Nephron (organoid): ENCODE data around the gene LOXHD1.

Experiments used
- H3K27ac Mint-ChIP-seq, 3 experiments: 2 replicates each; pipeline ENCODE4 v1.8.0; 2020; ENCODE audit warnings: mixed read lengths in 3 of 3, mild to moderate bottlenecking in 2 of 3, moderate library complexity in 1 of 3
- H3K27me3 Mint-ChIP-seq: 2 replicates; pipeline ENCODE4 v1.8.0; 2021; ENCODE audit warnings: low read depth, mild to moderate bottlenecking, moderate library complexity, mixed read lengths
- H3K36me3 Mint-ChIP-seq: 2 replicates; pipeline ENCODE4 v1.8.0; 2020; ENCODE audit warnings: low read depth, mixed read lengths
- H3K4me1 Mint-ChIP-seq: 2 replicates; pipeline ENCODE4 v1.8.0; 2020; ENCODE audit warnings: mixed read lengths
- H3K4me3 Mint-ChIP-seq, 3 experiments: 2 replicates each; pipeline ENCODE4 v1.8.0; 2020; ENCODE audit warnings: mild to moderate bottlenecking in 3 of 3, mixed read lengths in 3 of 3, moderate library complexity in 2 of 3
- H3K9me3 Mint-ChIP-seq: 2 replicates; pipeline ENCODE4 v1.8.0; 2020; ENCODE audit warnings: mixed read lengths
- CTCF ChIP-seq, 3 experiments: fragments of 200-600 bp; sonication (generic); IDR thresholded peaks; one replicate each; pipeline ENCODE4 v1.5.0; 2021; ENCODE audit warnings: antibody characterized with exemption in 3 of 3; ENCODE audit not compliant: unreplicated experiment in 3 of 3

The LOXHD1 gene

DNA sequence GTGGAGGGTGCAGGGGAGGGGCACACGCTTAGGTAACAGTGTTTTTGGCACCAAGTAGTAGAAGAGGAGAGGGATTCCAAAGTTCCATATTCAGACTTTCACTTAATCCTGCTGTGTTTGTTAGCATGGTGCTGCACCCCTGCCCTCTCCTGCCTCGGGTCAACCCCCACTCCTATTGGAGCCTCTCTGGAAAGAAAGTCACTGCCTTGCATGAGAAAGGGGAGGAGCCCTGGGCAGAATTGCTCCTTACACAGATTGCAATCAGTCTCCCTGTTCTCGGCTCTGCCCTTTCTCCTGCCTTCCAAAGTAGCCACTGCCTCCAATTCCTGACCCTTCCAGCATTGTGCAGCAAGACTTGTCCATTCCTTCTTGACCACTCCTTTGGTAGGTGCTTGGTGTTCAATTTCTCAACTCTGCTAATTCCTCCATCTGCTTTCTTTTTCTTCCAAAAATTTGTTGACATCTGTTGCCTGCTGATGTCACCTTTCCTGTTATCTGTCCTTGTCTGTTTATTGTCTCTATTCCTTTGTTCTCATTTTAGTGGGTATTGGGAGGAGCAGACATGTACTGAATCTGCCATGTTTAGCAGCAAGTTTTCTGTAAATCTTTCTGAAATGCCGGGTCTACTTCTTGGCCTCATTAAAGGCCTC is 225.4 kb downstream of the LOXHD1 start:
- no peak overlapping the region for H3K4me3 Mint-ChIP-seq
- TF ChIP-seq CTCF (IDR thresholded peaks at IDR 0.05; ENCODE audit: unreplicated experiment in 3 of 3), result no peak
- peaks cover 28% of the 10 kb centered on the region for H3K4me1 Mint-ChIP-seq
- no peak overlapping the region for H3K27ac Mint-ChIP-seq
- peaks cover 4% of the 10 kb centered on the region for H3K27me3 Mint-ChIP-seq
- H3K36me3 Mint-ChIP-seq, result peaks cover 13% of the 10 kb centered on the region
- no peaks in the 10 kb centered on the region for H3K9me3 Mint-ChIP-seq

DNA sequence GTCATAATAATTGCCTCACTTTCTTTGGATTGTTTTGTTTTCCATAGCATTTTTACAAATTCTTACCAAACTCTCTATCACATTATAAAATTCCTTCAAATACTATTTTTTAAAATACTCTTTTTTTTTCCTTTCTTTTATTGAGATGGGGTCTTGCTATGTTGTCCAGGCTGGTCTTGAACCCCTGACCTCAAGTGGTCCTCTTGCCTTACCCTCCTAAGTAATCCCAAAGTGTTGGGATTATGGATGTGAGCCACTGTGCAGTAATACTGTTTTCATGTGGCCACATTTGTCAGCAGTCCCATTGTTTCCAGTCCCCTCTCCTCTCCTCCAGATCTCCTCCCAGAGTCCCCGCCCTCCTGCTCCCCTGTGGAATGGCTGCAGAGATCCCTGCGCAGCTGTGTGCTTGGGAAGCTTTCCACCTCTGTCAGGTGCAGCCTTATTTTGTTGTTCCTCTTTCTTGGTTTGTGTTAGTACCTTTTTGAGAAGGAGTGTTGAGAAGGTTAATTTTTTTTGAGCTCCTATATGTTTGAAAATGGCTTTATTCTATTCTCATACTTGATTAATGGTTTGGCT is 227.3 kb downstream of the LOXHD1 start:
- TF ChIP-seq CTCF (IDR thresholded peaks at IDR 0.05; ENCODE audit: unreplicated experiment in 3 of 3), result no peak
- Mint-ChIP-seq H3K27ac (no peak overlapping the region), H3K4me1 (peaks cover 42% of the 10 kb centered on the region), H3K4me3 (no peak overlapping the region), H3K27me3 (peaks cover 4% of the 10 kb centered on the region), H3K36me3 (peaks cover 7% of the 10 kb centered on the region), H3K9me3 (no peaks in the 10 kb centered on the region)

GRCh38 chr18:46429130-46429529 is 227.9 kb downstream of the LOXHD1 start:
- H3K27me3 Mint-ChIP-seq, result peaks cover 4% of the 10 kb centered on the region
- peaks cover 48% of the 10 kb centered on the region for H3K4me1 Mint-ChIP-seq
- H3K4me3 Mint-ChIP-seq, result no peak overlapping the region
- no peak for TF ChIP-seq CTCF (IDR thresholded peaks at IDR 0.05; ENCODE audit: unreplicated experiment in 3 of 3)
- peaks cover 4% of the 10 kb centered on the region for H3K36me3 Mint-ChIP-seq
- no peak overlapping the region for H3K27ac Mint-ChIP-seq
- H3K9me3 Mint-ChIP-seq, result no peaks in the 10 kb centered on the region

- TF ChIP-seq CTCF (IDR thresholded peaks at IDR 0.05; ENCODE audit: unreplicated experiment in 3 of 3), result no peak
- H3K9me3 Mint-ChIP-seq, result no peaks in the 10 kb centered on the region
- H3K27me3 Mint-ChIP-seq, result peaks cover 4% of the 10 kb centered on the region
- H3K4me3 Mint-ChIP-seq, result no peak overlapping the region
- no peaks in the 10 kb centered on the region for H3K36me3 Mint-ChIP-seq
- no peak overlapping the region for H3K27ac Mint-ChIP-seq
- peaks cover 54% of the 10 kb centered on the region for H3K4me1 Mint-ChIP-seq
Observed at GRCh38 chr18:46428368-46428767, 228.7 kb downstream of the LOXHD1 start.

DNA sequence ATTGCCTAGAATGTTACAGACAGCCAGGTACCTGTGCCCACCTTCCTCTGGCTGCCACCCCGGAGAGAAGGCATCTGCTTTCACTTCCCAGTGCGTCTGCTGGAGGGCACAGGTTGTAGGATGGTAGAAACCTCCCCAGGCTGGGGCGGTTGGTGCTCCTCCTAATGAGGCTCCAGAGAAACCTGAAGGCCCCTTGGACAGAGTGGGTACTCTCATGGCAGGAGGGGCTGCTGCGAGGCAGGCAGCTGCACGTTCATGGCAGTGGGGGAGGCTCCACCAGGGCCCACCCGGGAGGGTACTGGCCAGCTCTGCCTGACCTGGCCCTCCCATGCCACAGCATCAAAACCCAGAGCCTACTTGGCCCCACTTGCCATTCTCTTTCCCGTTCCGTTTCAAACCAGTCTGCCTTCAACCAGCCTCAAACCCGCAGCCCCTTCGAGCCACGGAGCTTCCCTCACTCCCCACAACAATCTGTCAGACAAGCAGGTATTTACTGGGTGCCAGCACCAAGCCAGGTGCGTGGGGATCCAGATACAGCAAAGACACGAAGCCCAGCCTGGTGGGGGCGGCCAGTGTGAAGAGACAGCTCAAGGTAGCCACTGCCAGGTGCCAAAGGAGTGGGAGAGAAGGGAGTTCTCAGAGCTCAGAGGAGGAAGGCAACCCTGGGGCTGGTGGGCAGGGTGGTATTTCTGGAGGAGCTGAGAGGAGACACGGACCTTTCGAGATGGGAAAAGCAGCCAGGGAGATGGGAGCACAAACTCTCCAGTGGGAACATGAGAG is 229.6 kb downstream of the LOXHD1 start:
- Mint-ChIP-seq H3K9me3 (no peaks in the 10 kb centered on the region), H3K27ac (no peak overlapping the region), H3K4me1 (peaks cover 61% of the 10 kb centered on the region), H3K4me3 (no peak overlapping the region), H3K27me3 (peaks cover 4% of the 10 kb centered on the region), H3K36me3 (no peaks in the 10 kb centered on the region)
- TF ChIP-seq CTCF (IDR thresholded peaks at IDR 0.05; ENCODE audit: unreplicated experiment in 3 of 3), result no peak
